ENCODE data around the gene USP17L25. TPM values are rescaled to one million over a fixed set of nuclear protein-coding genes. Genes with fewer than 3 reads are reported as not detected.
"Not testable (repeated sequence)": the region's sequence is repeated elsewhere in the genome, so short reads cannot be mapped to it uniquely, and the experiment has no call there.

USP17L25 gene
- total RNA-seq (not detected), polyA plus RNA-seq (not detected)

GRCh38 chr4:9329611-9330010 lies at the start of gene USP17L25:
Gene USP17L25, plus strand, starts transcription at chr4:9329911. Its CDS starts 0 bp downstream, at chr4:9329911.
- H3K27ac ChIP-seq (ENCODE audit: low read depth); DNase-seq (ENCODE audit: extremely low spot score); H3K4me1 ChIP-seq (ENCODE audit: insufficient read depth); H3K4me3 ChIP-seq (ENCODE audit: low read depth, low read length); H3K36me3 ChIP-seq (ENCODE audit: insufficient read depth): not testable (repeated sequence)
- WGBS = no CpG with 5 or more reads among the region's 15 CpGs

- H3K36me3 ChIP-seq (ENCODE audit: insufficient read depth); H3K27ac ChIP-seq (ENCODE audit: low read depth); H3K4me1 ChIP-seq (ENCODE audit: insufficient read depth); DNase-seq (ENCODE audit: extremely low spot score); H3K4me3 ChIP-seq (ENCODE audit: low read depth, low read length): not testable (repeated sequence)
- 100% methylated on average over 1 of the region's 13 CpGs for WGBS
Measured at GRCh38 chr4:9324191-9324590, 5.5 kb upstream of the USP17L25 start.

DNA sequence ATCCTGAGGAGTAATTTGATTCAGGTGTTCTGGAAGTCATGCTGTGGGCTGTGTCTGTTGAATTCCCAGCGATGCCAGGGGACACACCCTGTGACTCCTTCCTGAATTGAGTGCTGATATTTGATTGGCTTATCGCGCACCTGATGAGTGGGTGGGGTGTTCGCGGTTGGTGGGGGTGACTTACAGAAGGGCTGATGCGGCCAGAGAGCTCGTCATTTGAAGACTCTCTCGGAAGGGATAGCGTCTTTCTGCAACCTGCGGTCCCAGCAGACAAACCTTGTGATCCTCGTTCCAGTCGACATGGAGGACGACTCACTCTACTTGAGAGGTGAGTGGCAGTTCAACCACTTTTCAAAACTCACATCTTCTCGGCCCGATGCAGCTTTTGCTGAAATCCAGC lies 4.8 kb upstream of the USP17L25 start, which contains the start of gene USP17L24:
TSS of gene USP17L24 (plus strand) at position 301 of the 400 bp plus-strand sequence. CDS start at position 301, 0 bp downstream.
- not testable (repeated sequence) for DNase-seq (ENCODE audit: extremely low spot score); H3K4me3 ChIP-seq (ENCODE audit: low read depth, low read length); H3K36me3 ChIP-seq (ENCODE audit: insufficient read depth); H3K27ac ChIP-seq (ENCODE audit: low read depth); H3K4me1 ChIP-seq (ENCODE audit: insufficient read depth)
- no CpG with 5 or more reads among the region's 15 CpGs for WGBS

DNA sequence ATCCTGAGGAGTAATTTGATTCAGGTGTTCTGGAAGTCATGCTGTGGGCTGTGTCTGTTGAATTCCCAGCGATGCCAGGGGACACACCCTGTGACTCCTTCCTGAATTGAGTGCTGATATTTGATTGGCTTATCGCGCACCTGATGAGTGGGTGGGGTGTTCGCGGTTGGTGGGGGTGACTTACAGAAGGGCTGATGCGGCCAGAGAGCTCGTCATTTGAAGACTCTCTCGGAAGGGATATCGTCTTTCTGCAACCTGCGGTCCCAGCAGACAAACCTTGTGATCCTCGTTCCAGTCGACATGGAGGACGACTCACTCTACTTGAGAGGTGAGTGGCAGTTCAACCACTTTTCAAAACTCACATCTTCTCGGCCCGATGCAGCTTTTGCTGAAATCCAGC lies 4.6 kb downstream of the USP17L25 start, which contains the start of gene USP17L26:
TSS of gene USP17L26 (plus strand) at position 301 of the 400 bp plus-strand sequence. CDS start at position 301, 0 bp downstream.
- no CpG with 5 or more reads among the region's 15 CpGs for WGBS
- not testable (repeated sequence) for H3K4me1 ChIP-seq (ENCODE audit: insufficient read depth); DNase-seq (ENCODE audit: extremely low spot score); H3K4me3 ChIP-seq (ENCODE audit: low read depth, low read length); H3K36me3 ChIP-seq (ENCODE audit: insufficient read depth); H3K27ac ChIP-seq (ENCODE audit: low read depth)

DNA sequence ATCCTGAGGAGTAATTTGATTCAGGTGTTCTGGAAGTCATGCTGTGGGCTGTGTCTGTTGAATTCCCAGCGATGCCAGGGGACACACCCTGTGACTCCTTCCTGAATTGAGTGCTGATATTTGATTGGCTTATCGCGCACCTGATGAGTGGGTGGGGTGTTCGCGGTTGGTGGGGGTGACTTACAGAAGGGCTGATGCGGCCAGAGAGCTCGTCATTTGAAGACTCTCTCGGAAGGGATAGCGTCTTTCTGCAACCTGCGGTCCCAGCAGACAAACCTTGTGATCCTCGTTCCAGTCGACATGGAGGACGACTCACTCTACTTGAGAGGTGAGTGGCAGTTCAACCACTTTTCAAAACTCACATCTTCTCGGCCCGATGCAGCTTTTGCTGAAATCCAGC lies 9.4 kb downstream of the USP17L25 start, which contains the start of gene USP17L5:
TSS of gene USP17L5 (plus strand) at position 301 of the 400 bp plus-strand sequence. CDS start at position 301, 0 bp downstream.
- not testable (repeated sequence) for H3K36me3 ChIP-seq (ENCODE audit: insufficient read depth); H3K4me3 ChIP-seq (ENCODE audit: low read depth, low read length); H3K4me1 ChIP-seq (ENCODE audit: insufficient read depth); H3K27ac ChIP-seq (ENCODE audit: low read depth); DNase-seq (ENCODE audit: extremely low spot score)
- no CpG with 5 or more reads among the region's 15 CpGs for WGBS

DNA sequence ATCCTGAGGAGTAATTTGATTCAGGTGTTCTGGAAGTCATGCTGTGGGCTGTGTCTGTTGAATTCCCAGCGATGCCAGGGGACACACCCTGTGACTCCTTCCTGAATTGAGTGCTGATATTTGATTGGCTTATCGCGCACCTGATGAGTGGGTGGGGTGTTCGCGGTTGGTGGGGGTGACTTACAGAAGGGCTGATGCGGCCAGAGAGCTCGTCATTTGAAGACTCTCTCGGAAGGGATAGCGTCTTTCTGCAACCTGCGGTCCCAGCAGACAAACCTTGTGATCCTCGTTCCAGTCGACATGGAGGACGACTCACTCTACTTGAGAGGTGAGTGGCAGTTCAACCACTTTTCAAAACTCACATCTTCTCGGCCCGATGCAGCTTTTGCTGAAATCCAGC lies 14.1 kb downstream of the USP17L25 start, which contains the start of gene USP17L27:
TSS of gene USP17L27 (plus strand) at position 301 of the 400 bp plus-strand sequence. CDS start at position 301, 0 bp downstream.
- not testable (repeated sequence) for DNase-seq (ENCODE audit: extremely low spot score); H3K4me3 ChIP-seq (ENCODE audit: low read depth, low read length); H3K4me1 ChIP-seq (ENCODE audit: insufficient read depth); H3K36me3 ChIP-seq (ENCODE audit: insufficient read depth); H3K27ac ChIP-seq (ENCODE audit: low read depth)
- no CpG with 5 or more reads among the region's 15 CpGs for WGBS

DNA sequence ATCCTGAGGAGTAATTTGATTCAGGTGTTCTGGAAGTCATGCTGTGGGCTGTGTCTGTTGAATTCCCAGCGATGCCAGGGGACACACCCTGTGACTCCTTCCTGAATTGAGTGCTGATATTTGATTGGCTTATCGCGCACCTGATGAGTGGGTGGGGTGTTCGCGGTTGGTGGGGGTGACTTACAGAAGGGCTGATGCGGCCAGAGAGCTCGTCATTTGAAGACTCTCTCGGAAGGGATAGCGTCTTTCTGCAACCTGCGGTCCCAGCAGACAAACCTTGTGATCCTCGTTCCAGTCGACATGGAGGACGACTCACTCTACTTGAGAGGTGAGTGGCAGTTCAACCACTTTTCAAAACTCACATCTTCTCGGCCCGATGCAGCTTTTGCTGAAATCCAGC lies 18.9 kb downstream of the USP17L25 start, which contains the start of gene USP17L28:
TSS of gene USP17L28 (plus strand) at position 301 of the 400 bp plus-strand sequence. CDS start at position 301, 0 bp downstream.
- not testable (repeated sequence) for H3K4me3 ChIP-seq (ENCODE audit: low read depth, low read length); H3K36me3 ChIP-seq (ENCODE audit: insufficient read depth); H3K4me1 ChIP-seq (ENCODE audit: insufficient read depth); DNase-seq (ENCODE audit: extremely low spot score); H3K27ac ChIP-seq (ENCODE audit: low read depth)
- WGBS = no CpG with 5 or more reads among the region's 15 CpGs

GRCh38 chr4:9350866-9351265 lies 21.2 kb downstream of the USP17L25 start:
- not testable (repeated sequence) for H3K27ac ChIP-seq (ENCODE audit: low read depth); DNase-seq (ENCODE audit: extremely low spot score); H3K4me1 ChIP-seq (ENCODE audit: insufficient read depth); H3K36me3 ChIP-seq (ENCODE audit: insufficient read depth); H3K4me3 ChIP-seq (ENCODE audit: low read depth, low read length)
- WGBS = 94% methylated on average over 13 of the region's 18 CpGs

- not testable (repeated sequence) for H3K36me3 ChIP-seq (ENCODE audit: insufficient read depth); DNase-seq (ENCODE audit: extremely low spot score); H3K4me3 ChIP-seq (ENCODE audit: low read depth, low read length); H3K27ac ChIP-seq (ENCODE audit: low read depth); H3K4me1 ChIP-seq (ENCODE audit: insufficient read depth)
- no CpG with 5 or more reads among the region's 15 CpGs for WGBS
Measured at GRCh38 chr4:9353338-9353737, 23.6 kb downstream of the USP17L25 start, which contains the start of gene USP17L29. Gene USP17L29, plus strand, starts transcription at chr4:9353638. Its CDS starts 0 bp downstream, at chr4:9353638.

GRCh38 chr4:9362829-9363228 lies 33.1 kb downstream of the USP17L25 start, which contains the start of gene USP17L30:
Gene USP17L30, plus strand, starts transcription at chr4:9363129. Its CDS starts 0 bp downstream, at chr4:9363129.
- no CpG with 5 or more reads among the region's 15 CpGs for WGBS
- not testable (repeated sequence) for H3K36me3 ChIP-seq (ENCODE audit: insufficient read depth); H3K4me1 ChIP-seq (ENCODE audit: insufficient read depth); DNase-seq (ENCODE audit: extremely low spot score); H3K4me3 ChIP-seq (ENCODE audit: low read depth, low read length); H3K27ac ChIP-seq (ENCODE audit: low read depth)

GRCh38 chr4:9379881-9380280 lies 50.2 kb downstream of the USP17L25 start:
- DNase-seq (ENCODE audit: extremely low spot score); H3K36me3 ChIP-seq (ENCODE audit: insufficient read depth): not testable (repeated sequence)

More at GRCh38 chr4:9379881-9380280, 50.2 kb downstream of the USP17L25 start:
- WGBS = 34% methylated on average over 1 of the region's 1 CpG
- H3K4me3 ChIP-seq (ENCODE audit: low read depth, low read length); H3K4me1 ChIP-seq (ENCODE audit: insufficient read depth); H3K27ac ChIP-seq (ENCODE audit: low read depth): not testable (repeated sequence)

Other genes starting within 250 kb of the USP17L25 start
- not detected for gene FAM90A26, start 159.5 kb upstream of the USP17L25 start, total RNA-seq
- gene FAM90A26, start 159.5 kb upstream of the USP17L25 start, polyA plus RNA-seq = not detected
- not detected for gene USP17L10, start 119.3 kb upstream of the USP17L25 start, total RNA-seq
- gene USP17L10, start 119.3 kb upstream of the USP17L25 start, polyA plus RNA-seq = not detected
- gene USP17L11, start 114.5 kb upstream of the USP17L25 start, total RNA-seq = not detected
- gene USP17L11, start 114.5 kb upstream of the USP17L25 start, polyA plus RNA-seq = not detected
- not detected for gene USP17L12, start 109.8 kb upstream of the USP17L25 start, total RNA-seq
- not detected for gene USP17L12, start 109.8 kb upstream of the USP17L25 start, polyA plus RNA-seq
- not detected for gene USP17L13, start 105.0 kb upstream of the USP17L25 start, total RNA-seq
- gene USP17L13, start 105.0 kb upstream of the USP17L25 start, polyA plus RNA-seq = not detected
- not detected for gene USP17L15, start 95.5 kb upstream of the USP17L25 start, total RNA-seq
- gene USP17L15, start 95.5 kb upstream of the USP17L25 start, polyA plus RNA-seq = not detected
- gene USP17L17, start 86.0 kb upstream of the USP17L25 start, total RNA-seq = not detected
- gene USP17L17, start 86.0 kb upstream of the USP17L25 start, polyA plus RNA-seq = not detected
- gene USP17L18, start 81.3 kb upstream of the USP17L25 start, total RNA-seq = not detected
- gene USP17L18, start 81.3 kb upstream of the USP17L25 start, polyA plus RNA-seq = not detected
- not detected for gene USP17L19, start 76.5 kb upstream of the USP17L25 start, total RNA-seq
- gene USP17L19, start 76.5 kb upstream of the USP17L25 start, polyA plus RNA-seq = not detected
- gene USP17L20, start 71.8 kb upstream of the USP17L25 start, total RNA-seq = not detected
- not detected for gene USP17L20, start 71.8 kb upstream of the USP17L25 start, polyA plus RNA-seq
- gene USP17L21, start 67.0 kb upstream of the USP17L25 start, total RNA-seq = not detected
- gene USP17L21, start 67.0 kb upstream of the USP17L25 start, polyA plus RNA-seq = not detected
- gene USP17L22, start 62.3 kb upstream of the USP17L25 start, total RNA-seq = not detected
- not detected for gene USP17L22, start 62.3 kb upstream of the USP17L25 start, polyA plus RNA-seq
- gene USP17L24, start 4.7 kb upstream of the USP17L25 start, total RNA-seq = not detected
- not detected for gene USP17L24, start 4.7 kb upstream of the USP17L25 start, polyA plus RNA-seq
- gene USP17L26, start 4.7 kb downstream of the USP17L25 start, total RNA-seq = not detected
- not detected for gene USP17L26, start 4.7 kb downstream of the USP17L25 start, polyA plus RNA-seq
- gene USP17L5, start 9.5 kb downstream of the USP17L25 start, total RNA-seq = not detected
- gene USP17L5, start 9.5 kb downstream of the USP17L25 start, polyA plus RNA-seq = not detected
- gene USP17L27, start 14.2 kb downstream of the USP17L25 start, total RNA-seq = not detected
- gene USP17L27, start 14.2 kb downstream of the USP17L25 start, polyA plus RNA-seq = not detected
- gene USP17L28, start 19.0 kb downstream of the USP17L25 start, total RNA-seq = not detected
- not detected for gene USP17L28, start 19.0 kb downstream of the USP17L25 start, polyA plus RNA-seq
- gene USP17L29, start 23.7 kb downstream of the USP17L25 start, total RNA-seq = not detected
- not detected for gene USP17L29, start 23.7 kb downstream of the USP17L25 start, polyA plus RNA-seq
- not detected for gene USP17L30, start 33.2 kb downstream of the USP17L25 start, total RNA-seq
- not detected for gene USP17L30, start 33.2 kb downstream of the USP17L25 start, polyA plus RNA-seq
- not detected for gene DEFB131A, start 114.5 kb downstream of the USP17L25 start, total RNA-seq
- not detected for gene DEFB131A, start 114.5 kb downstream of the USP17L25 start, polyA plus RNA-seq